Tibial nerve (tissue), 3 donors: ENCODE measurements around the gene GUCY1A1.

Experiments used
- POLR2A ChIP-seq, 2 donors: fragments of 450-650 bp; IDR thresholded peaks; one replicate each; pipeline ENCODE4 v1.6.1; 2017; ENCODE audit warnings: antibody characterized with exemption in 2 of 2, mild to moderate bottlenecking in 2 of 2, moderate library complexity in 2 of 2
- TF ChIP-seq, protein P1 (sequence below), 5 experiments: fragments of 200-600 bp in 3 of 5; fragments of 450-650 bp in 2 of 5; sonication (generic) in 3 of 5; IDR thresholded peaks; one replicate each; pipeline ENCODE4 v1.5.1; 2016 to 2019; ENCODE audit warnings: antibody characterized with exemption in 5 of 5, mild to moderate bottlenecking in 3 of 5, moderate library complexity in 2 of 5

DNA sequence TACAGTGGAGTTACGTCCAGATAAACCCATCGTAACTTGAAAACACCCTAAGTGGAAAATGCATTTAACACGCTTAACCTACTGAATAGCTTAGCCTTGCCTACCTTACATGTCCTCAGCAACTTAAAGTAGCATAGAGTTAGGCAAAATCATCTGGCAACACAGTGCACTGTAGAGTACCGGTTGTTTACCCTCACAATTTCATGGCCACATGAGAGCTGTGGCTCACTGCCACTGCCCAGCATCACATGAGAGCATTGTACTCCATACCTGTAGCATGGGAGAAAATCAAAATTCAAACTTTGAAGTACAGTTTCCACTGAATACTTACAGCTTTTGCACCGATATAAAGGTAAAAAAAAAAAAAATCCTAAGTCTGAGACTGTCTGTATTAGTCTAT is 40.6 kb downstream of the GUCY1A1 start:
- TF ChIP-seq, protein P1, sequence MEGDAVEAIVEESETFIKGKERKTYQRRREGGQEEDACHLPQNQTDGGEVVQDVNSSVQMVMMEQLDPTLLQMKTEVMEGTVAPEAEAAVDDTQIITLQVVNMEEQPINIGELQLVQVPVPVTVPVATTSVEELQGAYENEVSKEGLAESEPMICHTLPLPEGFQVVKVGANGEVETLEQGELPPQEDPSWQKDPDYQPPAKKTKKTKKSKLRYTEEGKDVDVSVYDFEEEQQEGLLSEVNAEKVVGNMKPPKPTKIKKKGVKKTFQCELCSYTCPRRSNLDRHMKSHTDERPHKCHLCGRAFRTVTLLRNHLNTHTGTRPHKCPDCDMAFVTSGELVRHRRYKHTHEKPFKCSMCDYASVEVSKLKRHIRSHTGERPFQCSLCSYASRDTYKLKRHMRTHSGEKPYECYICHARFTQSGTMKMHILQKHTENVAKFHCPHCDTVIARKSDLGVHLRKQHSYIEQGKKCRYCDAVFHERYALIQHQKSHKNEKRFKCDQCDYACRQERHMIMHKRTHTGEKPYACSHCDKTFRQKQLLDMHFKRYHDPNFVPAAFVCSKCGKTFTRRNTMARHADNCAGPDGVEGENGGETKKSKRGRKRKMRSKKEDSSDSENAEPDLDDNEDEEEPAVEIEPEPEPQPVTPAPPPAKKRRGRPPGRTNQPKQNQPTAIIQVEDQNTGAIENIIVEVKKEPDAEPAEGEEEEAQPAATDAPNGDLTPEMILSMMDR (IDR thresholded peaks at IDR 0.05), result no peak
- no peak for TF ChIP-seq POLR2A (IDR thresholded peaks at IDR 0.05)
